Measurements from ENCODE around the gene BRD4. TPM values are rescaled to one million over a fixed set of nuclear protein-coding genes. Genes with fewer than 3 reads are reported as not detected.

BRD4 gene
- total and polyA plus RNA-seq, 5 donors from 2014 or later, result 6.6 to 168 (median 9.4) TPM

GRCh38 chr19:15265850-15266248 is 66.5 kb downstream of the BRD4 start:
- Mint-ChIP-seq H3K4me1 (peaks cover 0 to 33% (median 15%) of the 10 kb centered on the region in 4 donors), H3K4me3 (no peak overlapping the region), H3K27ac (peak overlapping the region in 1 of 3 donors; percentile 48), H3K36me3 (peaks cover 53% of the 10 kb centered on the region), H3K9me3 (no peaks in the 10 kb centered on the region), H3K27me3 (no peaks in the 10 kb centered on the region)
- DNase-seq (no peak), ATAC-seq (ENCODE audit: low read depth in 2 of 2) (no peak)
- H3K36me3 ChIP-seq (ENCODE audit: control insufficient read depth, insufficient read depth, low read length), result peaks cover 92% of the 10 kb centered on the region
- no peak overlapping the region for H3K27ac ChIP-seq (ENCODE audit: insufficient read depth, low read length, poor library complexity, severe bottlenecking)
- no peaks in the 10 kb centered on the region for H3K27me3 ChIP-seq (ENCODE audit: control insufficient read depth, insufficient read depth, low read length)
- no peaks in the 10 kb centered on the region for H3K9me3 ChIP-seq (ENCODE audit: control insufficient read depth in 2 of 2, low read length in 2 of 2)
- H3K4me3 ChIP-seq (ENCODE audit: low read depth, low read length), result no peak overlapping the region
- no peaks in the 10 kb centered on the region for H3K4me1 ChIP-seq (ENCODE audit: control insufficient read depth, insufficient read depth, low read length, poor library complexity, severe bottlenecking)

- H3K9me3 ChIP-seq (ENCODE audit: control insufficient read depth in 2 of 2, low read length in 2 of 2), result no peaks in the 10 kb centered on the region
- H3K36me3 Mint-ChIP-seq, result peaks cover 52% of the 10 kb centered on the region
- H3K4me3 ChIP-seq (ENCODE audit: low read depth, low read length), result no peak overlapping the region
- no peak overlapping the region for H3K27ac ChIP-seq (ENCODE audit: insufficient read depth, low read length, poor library complexity, severe bottlenecking)
- no peaks in the 10 kb centered on the region for H3K27me3 Mint-ChIP-seq
- H3K4me3 Mint-ChIP-seq, result no peak overlapping the region
- no peaks in the 10 kb centered on the region for H3K4me1 ChIP-seq (ENCODE audit: control insufficient read depth, insufficient read depth, low read length, poor library complexity, severe bottlenecking)
- H3K27me3 ChIP-seq (ENCODE audit: control insufficient read depth, insufficient read depth, low read length), result no peaks in the 10 kb centered on the region
- H3K9me3 Mint-ChIP-seq, result no peaks in the 10 kb centered on the region
- no peak for ATAC-seq (ENCODE audit: low read depth in 2 of 2)
- H3K36me3 ChIP-seq (ENCODE audit: control insufficient read depth, insufficient read depth, low read length), result peaks cover 92% of the 10 kb centered on the region
- H3K27ac Mint-ChIP-seq, result peak overlapping the region in 1 of 3 donors; percentile 48
- peaks cover 0 to 28% (median 15%) of the 10 kb centered on the region in 4 donors for H3K4me1 Mint-ChIP-seq
- no peak for DNase-seq
Observed at GRCh38 chr19:15265214-15265849, 67.0 kb downstream of the BRD4 start.

- Mint-ChIP-seq H3K4me1 (peaks cover 0 to 24% (median 11%) of the 10 kb centered on the region in 4 donors), H3K4me3 (no peak overlapping the region), H3K9me3 (no peaks in the 10 kb centered on the region), H3K27me3 (no peaks in the 10 kb centered on the region), H3K27ac (no peak overlapping the region), H3K36me3 (peaks cover 47% of the 10 kb centered on the region)
- Histone ChIP-seq H3K4me3 (ENCODE audit: low read depth, low read length) (no peak overlapping the region), H3K27me3 (ENCODE audit: control insufficient read depth, insufficient read depth, low read length) (no peaks in the 10 kb centered on the region), H3K4me1 (ENCODE audit: control insufficient read depth, insufficient read depth, low read length, poor library complexity, severe bottlenecking) (no peaks in the 10 kb centered on the region), H3K27ac (ENCODE audit: insufficient read depth, low read length, poor library complexity, severe bottlenecking) (no peak overlapping the region), H3K9me3 (ENCODE audit: control insufficient read depth in 2 of 2, low read length in 2 of 2) (no peaks in the 10 kb centered on the region), H3K36me3 (ENCODE audit: control insufficient read depth, insufficient read depth, low read length) (peaks cover 92% of the 10 kb centered on the region)
- DNase-seq (no peak), ATAC-seq (ENCODE audit: low read depth in 2 of 2) (peak in 1 of 2 donors; percentile 29)
Observed at GRCh38 chr19:15264933-15265206, 67.5 kb downstream of the BRD4 start.

- peak overlapping the region in 1 of 3 donors; percentile 43 for H3K27ac Mint-ChIP-seq
- peak in 1 of 2 donors; percentile 38 for ATAC-seq (ENCODE audit: low read depth in 2 of 2)
- no peak overlapping the region for H3K4me3 Mint-ChIP-seq
Observed at GRCh38 chr19:15264061-15264932, 68.0 kb downstream of the BRD4 start.

GRCh38 chr19:15263361-15263985 is 68.9 kb downstream of the BRD4 start:
- no peaks in the 10 kb centered on the region for H3K9me3 Mint-ChIP-seq
- peaks cover 93% of the 10 kb centered on the region for H3K36me3 ChIP-seq (ENCODE audit: control insufficient read depth, insufficient read depth, low read length)
- H3K27me3 ChIP-seq (ENCODE audit: control insufficient read depth, insufficient read depth, low read length), result no peaks in the 10 kb centered on the region
- no peak for ATAC-seq (ENCODE audit: low read depth in 2 of 2)
- no peaks in the 10 kb centered on the region for H3K27me3 Mint-ChIP-seq
- H3K4me1 ChIP-seq (ENCODE audit: control insufficient read depth, insufficient read depth, low read length, poor library complexity, severe bottlenecking), result no peaks in the 10 kb centered on the region
- no peak overlapping the region for H3K27ac ChIP-seq (ENCODE audit: insufficient read depth, low read length, poor library complexity, severe bottlenecking)
- no peak for DNase-seq
- no peak overlapping the region for H3K4me3 Mint-ChIP-seq
- H3K4me3 ChIP-seq (ENCODE audit: low read depth, low read length), result no peak overlapping the region
- H3K27ac Mint-ChIP-seq, result no peak overlapping the region
- H3K36me3 Mint-ChIP-seq, result peaks cover 49% of the 10 kb centered on the region
- H3K9me3 ChIP-seq (ENCODE audit: control insufficient read depth in 2 of 2, low read length in 2 of 2), result no peaks in the 10 kb centered on the region
- H3K4me1 Mint-ChIP-seq, result peaks cover 0 to 15% (median 7%) of the 10 kb centered on the region in 4 donors

More at GRCh38 chr19:15264061-15264932, 68.0 kb downstream of the BRD4 start:
- Mint-ChIP-seq H3K4me1 (peaks cover 0 to 21% (median 7%) of the 10 kb centered on the region in 4 donors), H3K27me3 (no peaks in the 10 kb centered on the region), H3K9me3 (no peaks in the 10 kb centered on the region), H3K36me3 (peaks cover 45% of the 10 kb centered on the region)
- Histone ChIP-seq H3K36me3 (ENCODE audit: control insufficient read depth, insufficient read depth, low read length) (peaks cover 92% of the 10 kb centered on the region), H3K27ac (ENCODE audit: insufficient read depth, low read length, poor library complexity, severe bottlenecking) (no peak overlapping the region), H3K9me3 (ENCODE audit: control insufficient read depth in 2 of 2, low read length in 2 of 2) (no peaks in the 10 kb centered on the region), H3K4me3 (ENCODE audit: low read depth, low read length) (no peak overlapping the region), H3K27me3 (ENCODE audit: control insufficient read depth, insufficient read depth, low read length) (no peaks in the 10 kb centered on the region), H3K4me1 (ENCODE audit: control insufficient read depth, insufficient read depth, low read length, poor library complexity, severe bottlenecking) (no peaks in the 10 kb centered on the region)
- peak; percentile 44 to 66 (median 58) for DNase-seq

GRCh38 chr19:15262011-15262410 is 70.3 kb downstream of the BRD4 start:
- Histone ChIP-seq H3K27me3 (ENCODE audit: control insufficient read depth, insufficient read depth, low read length) (no peaks in the 10 kb centered on the region), H3K4me1 (ENCODE audit: control insufficient read depth, insufficient read depth, low read length, poor library complexity, severe bottlenecking) (no peaks in the 10 kb centered on the region), H3K9me3 (ENCODE audit: control insufficient read depth in 2 of 2, low read length in 2 of 2) (no peaks in the 10 kb centered on the region), H3K27ac (ENCODE audit: insufficient read depth, low read length, poor library complexity, severe bottlenecking) (no peak overlapping the region), H3K36me3 (ENCODE audit: control insufficient read depth, insufficient read depth, low read length) (peaks cover 93% of the 10 kb centered on the region), H3K4me3 (ENCODE audit: low read depth, low read length) (no peak overlapping the region)
- H3K36me3 Mint-ChIP-seq, result peaks cover 36% of the 10 kb centered on the region
- no peak overlapping the region for H3K27ac Mint-ChIP-seq
- no peaks in the 10 kb centered on the region for H3K27me3 Mint-ChIP-seq
- no peak overlapping the region for H3K4me3 Mint-ChIP-seq
- H3K4me1 Mint-ChIP-seq, result peaks cover 0 to 6% (median 2%) of the 10 kb centered on the region in 4 donors
- H3K9me3 Mint-ChIP-seq, result no peaks in the 10 kb centered on the region
- DNase-seq (no peak), ATAC-seq (ENCODE audit: low read depth in 2 of 2) (no peak)

- DNase-seq (no peak), ATAC-seq (ENCODE audit: low read depth in 2 of 2) (no peak)
- Histone ChIP-seq H3K4me1 (ENCODE audit: control insufficient read depth, insufficient read depth, low read length, poor library complexity, severe bottlenecking) (no peaks in the 10 kb centered on the region), H3K27ac (ENCODE audit: insufficient read depth, low read length, poor library complexity, severe bottlenecking) (no peak overlapping the region), H3K4me3 (ENCODE audit: low read depth, low read length) (no peak overlapping the region), H3K27me3 (ENCODE audit: control insufficient read depth, insufficient read depth, low read length) (no peaks in the 10 kb centered on the region), H3K36me3 (ENCODE audit: control insufficient read depth, insufficient read depth, low read length) (peaks cover 93% of the 10 kb centered on the region), H3K9me3 (ENCODE audit: control insufficient read depth in 2 of 2, low read length in 2 of 2) (no peaks in the 10 kb centered on the region)
- Mint-ChIP-seq H3K4me1 (peaks cover 0 to 5% (median 2%) of the 10 kb centered on the region in 4 donors), H3K27ac (peak overlapping the region in 1 of 3 donors; percentile 20), H3K27me3 (no peaks in the 10 kb centered on the region), H3K9me3 (peaks cover 0 to 2% (median 0%) of the 10 kb centered on the region in 7 donors), H3K4me3 (no peak overlapping the region), H3K36me3 (peaks cover 39% of the 10 kb centered on the region)
Observed at GRCh38 chr19:15260939-15261338, 71.4 kb downstream of the BRD4 start.

Data from CD4-positive, CD25-positive, alpha-beta regulatory T cell (primary cell).